Measurements from ENCODE around the gene CABLES1.

The CABLES1 gene

DNA sequence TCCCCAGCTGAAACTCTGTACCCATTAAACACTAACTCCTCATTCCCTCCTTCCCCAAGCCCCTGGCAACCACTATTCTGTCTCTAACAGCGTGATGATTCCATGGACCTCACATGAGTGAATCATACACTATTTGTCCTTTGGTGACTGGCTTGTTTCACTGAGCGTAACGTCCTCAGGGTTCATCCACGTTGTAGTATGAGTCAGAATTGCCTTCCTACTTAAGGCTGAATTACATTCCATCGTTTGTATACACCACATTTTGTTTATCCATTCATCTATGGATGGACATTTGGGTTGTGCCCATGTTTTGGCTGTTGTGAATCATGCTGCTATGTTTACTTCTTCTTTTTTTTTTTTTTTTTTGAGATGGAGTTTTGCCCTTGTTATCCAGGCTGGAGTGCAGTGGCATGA is 19.6 kb upstream of the CABLES1 start (continued):
- TF ChIP-seq ZFP69B (tag by site-specific recombination; IDR thresholded peaks at IDR 0.05) (peak; percentile 50; the same call in 1 of the 2 replicates), ZNF785 (tag by site-specific recombination; IDR thresholded peaks at IDR 0.05) (no peak), HOXA7 (CRISPR knock-in tag; IDR thresholded peaks at IDR 0.05; ENCODE audit: borderline replicate concordance) (no peak), ZNF140 (tag by site-specific recombination; IDR thresholded peaks at IDR 0.05) (0 out of 2 replicates have a peak, but pooled peaks have one; percentile 18), ZNF791 (tag by site-specific recombination; IDR thresholded peaks at IDR 0.05) (no peak), SP3 (tag by site-specific recombination; IDR thresholded peaks at IDR 0.05) (peak; percentile 53), ZNF335 (tag by site-specific recombination; conservative IDR thresholded peaks at IDR 0.05) (peak; percentile 64; the same call in 1 of the 2 replicates), ZNF555 (tag by site-specific recombination; conservative IDR thresholded peaks at IDR 0.05) (no peak), ZBTB21 (tag by site-specific recombination; IDR thresholded peaks at IDR 0.05) (peak; percentile 52; the same call in 1 of the 2 replicates), ZNF747 (tag by site-specific recombination; IDR thresholded peaks at IDR 0.05) (no peak), ZEB2 (tag by site-specific recombination; IDR thresholded peaks at IDR 0.05) (peak; percentile 72), ZFP37 (tag by site-specific recombination; IDR thresholded peaks at IDR 0.05) (peak; percentile 57; the same call in 1 of the 2 replicates), GFI1B (tag by site-specific recombination; IDR thresholded peaks at IDR 0.05) (no peak), ZNF600 (tag by site-specific recombination; IDR thresholded peaks at IDR 0.05) (peak; percentile 92)
- TF ChIP-seq, protein P1, sequence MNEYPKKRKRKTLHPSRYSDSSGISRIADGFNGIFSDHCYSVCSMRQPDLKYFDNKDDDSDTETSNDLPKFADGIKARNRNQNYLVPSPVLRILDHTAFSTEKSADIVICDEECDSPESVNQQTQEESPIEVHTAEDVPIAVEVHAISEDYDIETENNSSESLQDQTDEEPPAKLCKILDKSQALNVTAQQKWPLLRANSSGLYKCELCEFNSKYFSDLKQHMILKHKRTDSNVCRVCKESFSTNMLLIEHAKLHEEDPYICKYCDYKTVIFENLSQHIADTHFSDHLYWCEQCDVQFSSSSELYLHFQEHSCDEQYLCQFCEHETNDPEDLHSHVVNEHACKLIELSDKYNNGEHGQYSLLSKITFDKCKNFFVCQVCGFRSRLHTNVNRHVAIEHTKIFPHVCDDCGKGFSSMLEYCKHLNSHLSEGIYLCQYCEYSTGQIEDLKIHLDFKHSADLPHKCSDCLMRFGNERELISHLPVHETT (tag by site-specific recombination; IDR thresholded peaks at IDR 0.05), result peak; percentile 64; the same call in 1 of the 2 replicates
- TF ChIP-seq, protein P2, sequence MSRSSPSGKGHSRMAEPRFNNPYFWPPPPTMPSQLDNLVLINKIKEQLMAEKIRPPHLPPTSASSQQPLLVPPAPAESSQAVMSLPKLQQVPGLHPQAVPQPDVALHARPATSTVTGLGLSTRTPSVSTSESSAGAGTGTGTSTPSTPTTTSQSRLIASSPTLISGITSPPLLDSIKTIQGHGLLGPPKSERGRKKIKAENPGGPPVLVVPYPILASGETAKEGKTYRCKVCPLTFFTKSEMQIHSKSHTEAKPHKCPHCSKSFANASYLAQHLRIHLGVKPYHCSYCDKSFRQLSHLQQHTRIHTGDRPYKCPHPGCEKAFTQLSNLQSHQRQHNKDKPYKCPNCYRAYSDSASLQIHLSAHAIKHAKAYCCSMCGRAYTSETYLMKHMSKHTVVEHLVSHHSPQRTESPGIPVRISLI (tag by site-specific recombination; IDR thresholded peaks at IDR 0.05), result peak; percentile 45; the same call in 1 of the 2 replicates
- TF ChIP-seq, protein P3, sequence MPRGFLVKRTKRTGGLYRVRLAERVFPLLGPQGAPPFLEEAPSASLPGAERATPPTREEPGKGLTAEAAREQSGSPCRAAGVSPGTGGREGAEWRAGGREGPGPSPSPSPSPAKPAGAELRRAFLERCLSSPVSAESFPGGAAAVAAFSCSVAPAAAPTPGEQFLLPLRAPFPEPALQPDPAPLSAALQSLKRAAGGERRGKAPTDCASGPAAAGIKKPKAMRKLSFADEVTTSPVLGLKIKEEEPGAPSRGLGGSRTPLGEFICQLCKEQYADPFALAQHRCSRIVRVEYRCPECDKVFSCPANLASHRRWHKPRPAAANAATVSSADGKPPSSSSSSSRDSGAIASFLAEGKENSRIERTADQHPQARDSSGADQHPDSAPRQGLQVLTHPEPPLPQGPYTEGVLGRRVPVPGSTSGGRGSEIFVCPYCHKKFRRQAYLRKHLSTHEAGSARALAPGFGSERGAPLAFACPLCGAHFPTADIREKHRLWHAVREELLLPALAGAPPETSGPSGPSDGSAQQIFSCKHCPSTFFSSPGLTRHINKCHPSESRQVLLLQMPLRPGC (tag by site-specific recombination; IDR thresholded peaks at IDR 0.05), result peak; percentile 89
- TF ChIP-seq, protein P4, sequence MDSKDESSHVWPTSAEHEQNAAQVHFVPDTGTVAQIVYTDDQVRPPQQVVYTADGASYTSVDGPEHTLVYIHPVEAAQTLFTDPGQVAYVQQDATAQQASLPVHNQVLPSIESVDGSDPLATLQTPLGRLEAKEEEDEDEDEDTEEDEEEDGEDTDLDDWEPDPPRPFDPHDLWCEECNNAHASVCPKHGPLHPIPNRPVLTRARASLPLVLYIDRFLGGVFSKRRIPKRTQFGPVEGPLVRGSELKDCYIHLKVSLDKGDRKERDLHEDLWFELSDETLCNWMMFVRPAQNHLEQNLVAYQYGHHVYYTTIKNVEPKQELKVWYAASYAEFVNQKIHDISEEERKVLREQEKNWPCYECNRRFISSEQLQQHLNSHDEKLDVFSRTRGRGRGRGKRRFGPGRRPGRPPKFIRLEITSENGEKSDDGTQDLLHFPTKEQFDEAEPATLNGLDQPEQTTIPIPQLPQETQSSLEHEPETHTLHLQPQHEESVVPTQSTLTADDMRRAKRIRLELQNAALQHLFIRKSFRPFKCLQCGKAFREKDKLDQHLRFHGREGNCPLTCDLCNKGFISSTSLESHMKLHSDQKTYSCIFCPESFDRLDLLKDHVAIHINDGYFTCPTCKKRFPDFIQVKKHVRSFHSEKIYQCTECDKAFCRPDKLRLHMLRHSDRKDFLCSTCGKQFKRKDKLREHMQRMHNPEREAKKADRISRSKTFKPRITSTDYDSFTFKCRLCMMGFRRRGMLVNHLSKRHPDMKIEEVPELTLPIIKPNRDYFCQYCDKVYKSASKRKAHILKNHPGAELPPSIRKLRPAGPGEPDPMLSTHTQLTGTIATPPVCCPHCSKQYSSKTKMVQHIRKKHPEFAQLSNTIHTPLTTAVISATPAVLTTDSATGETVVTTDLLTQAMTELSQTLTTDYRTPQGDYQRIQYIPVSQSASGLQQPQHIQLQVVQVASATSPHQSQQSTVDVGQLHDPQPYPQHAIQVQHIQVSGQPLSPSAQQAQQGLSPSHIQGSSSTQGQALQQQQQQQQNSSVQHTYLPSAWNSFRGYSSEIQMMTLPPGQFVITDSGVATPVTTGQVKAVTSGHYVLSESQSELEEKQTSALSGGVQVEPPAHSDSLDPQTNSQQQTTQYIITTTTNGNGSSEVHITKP (tag by site-specific recombination; IDR thresholded peaks at IDR 0.05), result peak; percentile 47

DNA sequence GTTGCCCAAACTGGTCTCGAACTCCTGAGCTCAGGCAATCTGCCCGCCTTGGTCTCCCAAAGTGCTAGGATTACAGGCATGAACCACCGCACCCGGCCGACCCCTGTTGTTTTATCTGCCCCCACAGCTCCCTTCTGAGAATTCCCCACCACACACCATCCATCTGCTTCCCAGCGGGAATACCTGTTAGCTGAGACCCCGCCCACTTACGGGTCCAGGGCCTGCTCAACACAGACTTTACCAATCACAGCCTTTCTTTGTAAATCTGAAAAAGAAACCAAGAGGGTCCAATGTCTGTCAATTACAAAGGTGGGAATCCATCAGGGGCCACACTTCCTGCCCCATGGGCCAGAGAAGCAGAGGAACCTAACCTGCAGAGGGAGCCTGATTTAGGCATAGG is 14.2 kb upstream of the CABLES1 start:
- Histone ChIP-seq H3K9me3 (ENCODE audit: control insufficient read depth, insufficient read depth, low read depth, low read length) (no peaks in the 10 kb centered on the region), H3K27ac (ENCODE audit: extremely low read depth, low read depth, low read length) (no peak overlapping the region), H3K4me1 (ENCODE audit: control insufficient read depth, insufficient read depth, low read length) (no peaks in the 10 kb centered on the region), H3K36me3 (ENCODE audit: control insufficient read depth in 2 of 2, insufficient read depth in 1 of 2, low read length in 2 of 2) (no peaks in the 10 kb centered on the region), H3K4me3 (ENCODE audit: low read depth, low read length) (no peak overlapping the region)
- POLR2A ChIA-PET, result interaction anchor here (1.2 kb wide), 1 partner anchor 13 kb away, joined by 4 read pairs; no protein-coding TSS in a partner anchor
- TF ChIP-seq ZNF133 (tag by site-specific recombination; IDR thresholded peaks at IDR 0.05), result peak; percentile 60
- TF ChIP-seq GLI4 (tag by site-specific recombination; IDR thresholded peaks at IDR 0.05), result no peak
- CTCF ChIA-PET, result interaction anchor here (0.7 to 2.3 kb wide), 4 partner anchors 9 to 13 kb away, joined by 3 to 11 read pairs (median 3); no protein-coding TSS in a partner anchor
